Measurements from ENCODE around the gene LCE2D.

DNA sequence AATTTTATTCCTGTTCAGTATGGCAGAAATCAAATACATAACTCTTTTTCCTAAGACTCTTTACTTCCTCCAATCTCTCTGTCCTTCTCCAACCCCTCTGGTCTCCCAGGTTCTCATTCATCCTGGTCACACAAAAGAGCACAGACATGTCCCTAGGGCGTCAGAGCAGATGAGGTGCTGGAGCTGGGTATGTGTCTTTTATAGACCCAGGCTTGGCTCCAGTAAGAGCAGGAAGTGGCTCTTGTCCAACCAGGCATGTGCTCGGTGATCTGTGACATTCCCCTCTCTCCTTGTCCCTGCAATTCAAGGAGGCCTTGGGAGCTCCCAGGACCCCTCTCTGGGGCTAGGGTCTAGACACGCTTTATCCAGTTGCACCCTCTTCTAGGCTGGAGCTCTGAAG lies 18.0 kb upstream of the LCE2D start:
- no peak for TF ChIP-seq POLR2A (IDR thresholded peaks at IDR 0.05)
- TF ChIP-seq CTCF (IDR thresholded peaks at IDR 0.05) = no peak
